HepG2 (cell line): ENCODE measurements around the gene EXPH5.

ENCODE experiments used
- RBAK ChIP-seq: sonication (generic); formaldehyde crosslinking; IDR thresholded peaks from 2 replicates; pipeline ENCODE4 v1.5.1; 2020; ENCODE audit warnings: mild to moderate bottlenecking, missing genetic modification reagents
- SP1 ChIP-seq, 2 experiments: fragments of 450-650 bp in 1 of 2; sonication (generic) in 1 of 2; formaldehyde crosslinking in 1 of 2; IDR thresholded peaks; 2 replicates each; pipeline versions ENCODE4 v1.4.0 to v1.6.1; 2016 to 2020; ENCODE audit warnings: missing genetic modification reagents in 1 of 2
- TF ChIP-seq, protein P1 (sequence below): sonication (generic); formaldehyde crosslinking; IDR thresholded peaks from 2 replicates; pipeline ENCODE4 v1.5.0; 2020; ENCODE audit warnings: mild to moderate bottlenecking, missing genetic modification reagents, moderate library complexity

DNA sequence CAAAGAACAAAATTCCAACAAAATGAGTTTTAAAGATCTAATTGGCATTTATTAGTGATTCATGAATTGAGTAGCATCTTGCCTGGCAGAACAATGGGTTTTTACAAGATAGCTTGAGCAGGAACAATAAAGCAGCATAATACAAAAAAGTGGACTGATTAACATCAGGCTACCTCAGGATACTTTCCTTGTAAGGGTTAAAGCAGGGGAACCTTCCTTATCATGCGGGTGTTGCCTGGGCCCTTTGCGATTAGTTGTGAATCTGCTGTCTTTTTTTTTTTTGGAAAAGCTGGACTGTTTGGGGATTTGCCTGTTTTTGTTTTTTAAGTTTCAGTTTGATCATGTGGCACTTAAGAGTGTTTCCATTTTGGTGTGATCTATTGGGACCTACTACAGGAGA, 37.5 kb downstream of the EXPH5 start:
- no peak for TF ChIP-seq RBAK (CRISPR knock-in tag)
- TF ChIP-seq, protein P1, sequence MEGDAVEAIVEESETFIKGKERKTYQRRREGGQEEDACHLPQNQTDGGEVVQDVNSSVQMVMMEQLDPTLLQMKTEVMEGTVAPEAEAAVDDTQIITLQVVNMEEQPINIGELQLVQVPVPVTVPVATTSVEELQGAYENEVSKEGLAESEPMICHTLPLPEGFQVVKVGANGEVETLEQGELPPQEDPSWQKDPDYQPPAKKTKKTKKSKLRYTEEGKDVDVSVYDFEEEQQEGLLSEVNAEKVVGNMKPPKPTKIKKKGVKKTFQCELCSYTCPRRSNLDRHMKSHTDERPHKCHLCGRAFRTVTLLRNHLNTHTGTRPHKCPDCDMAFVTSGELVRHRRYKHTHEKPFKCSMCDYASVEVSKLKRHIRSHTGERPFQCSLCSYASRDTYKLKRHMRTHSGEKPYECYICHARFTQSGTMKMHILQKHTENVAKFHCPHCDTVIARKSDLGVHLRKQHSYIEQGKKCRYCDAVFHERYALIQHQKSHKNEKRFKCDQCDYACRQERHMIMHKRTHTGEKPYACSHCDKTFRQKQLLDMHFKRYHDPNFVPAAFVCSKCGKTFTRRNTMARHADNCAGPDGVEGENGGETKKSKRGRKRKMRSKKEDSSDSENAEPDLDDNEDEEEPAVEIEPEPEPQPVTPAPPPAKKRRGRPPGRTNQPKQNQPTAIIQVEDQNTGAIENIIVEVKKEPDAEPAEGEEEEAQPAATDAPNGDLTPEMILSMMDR (CRISPR knock-in tag): no peak
- no peak for TF ChIP-seq SP1 (IDR thresholded peaks at IDR 0.05)
- no peak for TF ChIP-seq SP1 (CRISPR knock-in tag; IDR thresholded peaks at IDR 0.05)
